Stimulated activated naive B cell treated with anti-CD40 and anti-IgM and Interleukin-4, amounts not matched to agents 10 μg/mL and 1 μg/mL and 100 μg/mL, for 72 hours (primary cell): ENCODE measurements around the gene CRACR2B.

Experiments
- ATAC-seq, 2 donors: fragments of 150-1000 bp; cut with Tn5 transposase; replicated peaks; 2 replicates each; pipeline ENCODE4 v1.10.0; 2021; ENCODE audit warnings: moderate library complexity in 1 of 2
- DNase-seq: peaks from one replicate; pipeline ENCODE4 v3.0.0; 2021
- H3K27ac Mint-ChIP-seq: one replicate; pipeline ENCODE4 v1.8.0; 2022; ENCODE audit warnings: mild to moderate bottlenecking, mixed read lengths
- H3K27me3 Mint-ChIP-seq, 2 donors: one replicate each; pipeline ENCODE4 v1.8.0; 2022; ENCODE audit warnings: mixed read lengths in 2 of 2
- H3K36me3 Mint-ChIP-seq, 2 donors: one replicate each; pipeline ENCODE4 v1.8.0; 2022; ENCODE audit warnings: mixed read lengths in 2 of 2, mild to moderate bottlenecking in 1 of 2
- H3K4me1 Mint-ChIP-seq, 2 donors: one replicate each; pipeline ENCODE4 v1.8.0; 2022; ENCODE audit warnings: mixed read lengths in 2 of 2, mild to moderate bottlenecking in 1 of 2
- H3K4me3 Mint-ChIP-seq, 2 donors: one replicate each; pipeline ENCODE4 v1.8.0; 2022; ENCODE audit warnings: mild to moderate bottlenecking in 2 of 2, mixed read lengths in 2 of 2, moderate library complexity in 1 of 2
- H3K9me3 Mint-ChIP-seq, 2 donors: one replicate each; pipeline ENCODE4 v1.8.0; 2022; ENCODE audit warnings: mixed read lengths in 2 of 2, mild to moderate bottlenecking in 1 of 2

Gene CRACR2B

DNA sequence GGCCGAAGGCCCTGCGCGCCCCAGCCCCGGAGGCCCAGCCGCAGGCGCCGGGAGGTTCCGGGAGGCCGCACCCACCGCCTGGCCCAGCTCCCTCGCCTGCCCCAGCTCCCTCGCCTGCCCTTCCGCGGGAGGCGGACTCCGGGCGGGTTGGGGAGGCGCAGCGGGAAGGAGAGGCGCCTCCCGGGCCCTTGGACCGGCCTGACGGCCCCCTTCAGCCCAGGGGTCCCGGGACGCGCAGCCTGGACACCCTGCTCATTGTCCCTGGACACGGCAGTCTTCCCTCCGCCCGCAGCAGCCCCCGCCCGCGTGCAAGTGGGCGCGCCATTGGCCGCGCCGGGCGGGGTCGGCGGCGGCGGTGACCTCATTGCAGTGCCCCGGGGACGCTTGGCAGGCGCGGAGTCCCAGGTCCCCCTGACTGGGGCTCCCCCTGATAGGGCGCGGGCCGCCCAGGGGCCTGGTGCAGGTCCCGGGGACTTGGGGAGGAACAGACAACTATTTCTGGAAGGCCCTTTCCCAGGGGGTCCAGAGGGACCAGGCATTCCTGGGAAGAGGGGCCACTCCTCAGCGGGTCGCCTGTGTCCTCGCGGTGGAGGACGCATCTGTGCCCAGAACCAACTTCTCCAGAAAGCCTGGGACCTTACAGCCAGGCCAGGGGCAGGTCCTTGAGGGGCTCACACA, 5.5 kb downstream of the CRACR2B start:
- H3K4me1 Mint-ChIP-seq: peaks cover 25 to 65% of the 10 kb centered on the region in 2 donors
- peaks cover 31 to 40% of the 10 kb centered on the region in 2 donors for H3K27me3 Mint-ChIP-seq
- H3K27ac Mint-ChIP-seq: no peak overlapping the region
- peaks cover 15 to 23% of the 10 kb centered on the region in 2 donors for H3K36me3 Mint-ChIP-seq
- ATAC-seq: peak; percentile 51 to 53
- H3K9me3 Mint-ChIP-seq: no peaks in the 10 kb centered on the region
- peak overlapping the region; percentile 77 to 78 for H3K4me3 Mint-ChIP-seq
- no peak for DNase-seq

DNA sequence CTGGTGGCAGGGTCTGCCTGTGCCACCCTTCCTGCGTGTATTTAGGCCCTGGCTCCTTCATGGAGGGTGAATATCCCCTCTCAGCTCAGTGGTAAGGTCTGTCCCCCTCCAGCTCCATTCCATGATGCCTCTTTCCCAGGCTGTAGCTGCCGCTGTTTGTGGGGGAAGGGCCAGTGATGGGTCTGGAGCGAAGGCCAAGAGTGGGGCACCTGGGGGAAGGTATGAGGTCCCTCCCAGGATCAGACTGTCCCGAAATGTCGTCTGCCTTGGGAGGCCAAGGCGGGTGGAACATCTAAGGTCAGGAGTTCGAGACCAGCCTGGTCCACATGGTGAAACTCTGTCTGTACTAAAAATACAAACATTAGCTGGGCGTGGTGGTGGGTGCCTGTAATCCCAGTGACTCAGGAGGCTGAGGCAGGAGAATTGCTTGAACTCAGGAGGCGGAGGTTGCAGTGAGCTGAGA, 6.2 kb downstream of the CRACR2B start:
- Mint-ChIP-seq H3K9me3 (no peaks in the 10 kb centered on the region), H3K4me1 (peaks cover 21 to 65% of the 10 kb centered on the region in 2 donors), H3K4me3 (peak overlapping the region; percentile 77 to 78), H3K27ac (peak overlapping the region; percentile 25), H3K27me3 (peaks cover 24 to 34% of the 10 kb centered on the region in 2 donors), H3K36me3 (peaks cover 20 to 28% of the 10 kb centered on the region in 2 donors)
- DNase-seq: no peak
- no peak for ATAC-seq

DNA sequence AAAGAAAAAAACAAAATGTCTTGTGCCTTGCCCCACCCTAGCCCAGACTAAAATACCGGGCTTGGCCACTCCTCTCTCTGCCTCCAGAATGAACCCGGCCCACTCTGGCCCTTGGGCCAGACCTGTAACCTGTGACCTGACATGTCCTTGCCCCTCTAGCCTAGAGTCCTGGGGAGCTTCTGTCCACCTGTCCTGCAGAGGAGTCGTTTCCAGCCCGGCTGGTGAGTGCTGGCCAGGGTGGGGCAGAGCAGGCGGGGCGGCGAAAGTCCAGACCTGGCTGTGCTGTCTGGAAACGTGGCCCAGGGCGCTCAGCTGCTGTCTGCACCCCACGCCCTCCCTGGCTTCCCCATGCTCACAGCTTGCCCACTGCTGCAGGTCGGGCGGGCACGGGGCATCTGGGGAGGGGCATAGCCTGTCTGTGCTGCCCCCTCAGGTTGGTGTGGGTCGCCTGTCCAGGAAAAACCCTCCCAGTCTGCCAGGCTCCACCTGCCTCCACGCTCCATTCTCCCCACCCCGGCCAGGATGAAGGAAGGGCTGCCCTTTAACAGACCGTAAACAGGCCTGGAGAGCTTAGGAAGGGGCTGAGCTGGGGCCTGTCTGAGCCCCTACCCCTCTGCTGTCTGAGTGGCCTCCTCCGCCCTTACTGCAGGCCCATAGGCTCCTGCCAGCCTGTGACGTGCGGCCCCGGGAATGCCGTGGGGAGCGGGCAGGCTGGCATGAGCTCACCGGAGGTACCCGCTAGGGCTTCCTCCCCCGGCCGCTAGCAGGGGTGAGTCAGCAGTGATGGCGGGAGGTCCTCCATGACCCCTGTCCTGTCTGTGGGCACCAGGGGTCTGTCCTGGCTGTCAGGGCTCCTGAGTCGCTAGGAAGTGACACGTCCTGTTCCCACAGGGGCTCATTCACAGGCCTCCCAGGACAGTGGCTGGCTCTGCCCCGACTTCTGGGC, 6.9 kb downstream of the CRACR2B start:
- Mint-ChIP-seq H3K4me1 (peaks cover 15 to 63% of the 10 kb centered on the region in 2 donors), H3K9me3 (no peaks in the 10 kb centered on the region), H3K36me3 (peaks cover 23 to 32% of the 10 kb centered on the region in 2 donors), H3K27ac (peak overlapping the region; percentile 37), H3K4me3 (peak overlapping the region; percentile 77 to 78), H3K27me3 (peaks cover 17 to 27% of the 10 kb centered on the region in 2 donors)
- DNase-seq: no peak
- no peak for ATAC-seq

DNA sequence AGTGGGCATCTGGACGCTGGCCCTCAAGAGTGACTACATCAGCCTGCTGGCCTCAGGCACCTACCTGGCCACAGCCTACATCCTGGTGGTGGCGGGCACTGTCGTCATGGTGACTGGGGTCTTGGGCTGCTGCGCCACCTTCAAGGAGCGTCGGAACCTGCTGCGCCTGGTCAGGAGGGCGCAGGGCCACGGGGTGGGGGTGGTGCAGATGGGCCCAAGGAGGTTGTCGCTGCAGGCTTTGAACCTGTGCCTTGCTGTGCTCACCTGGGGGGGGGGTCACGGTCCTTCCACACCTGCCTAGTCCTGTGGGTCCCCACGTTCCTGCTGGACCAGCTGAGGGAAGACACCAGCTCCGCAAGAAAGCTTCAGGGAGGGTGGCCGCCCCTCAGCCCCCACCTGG, 8.6 kb downstream of the CRACR2B start:
- H3K4me1 Mint-ChIP-seq: peaks cover 27 to 65% of the 10 kb centered on the region in 2 donors
- no peak overlapping the region for H3K4me3 Mint-ChIP-seq
- H3K27me3 Mint-ChIP-seq: peaks cover 6 to 13% of the 10 kb centered on the region in 2 donors
- no peak overlapping the region for H3K27ac Mint-ChIP-seq
- H3K9me3 Mint-ChIP-seq: no peaks in the 10 kb centered on the region
- no peak for ATAC-seq
- peaks cover 34 to 44% of the 10 kb centered on the region in 2 donors for H3K36me3 Mint-ChIP-seq
- no peak for DNase-seq

DNA sequence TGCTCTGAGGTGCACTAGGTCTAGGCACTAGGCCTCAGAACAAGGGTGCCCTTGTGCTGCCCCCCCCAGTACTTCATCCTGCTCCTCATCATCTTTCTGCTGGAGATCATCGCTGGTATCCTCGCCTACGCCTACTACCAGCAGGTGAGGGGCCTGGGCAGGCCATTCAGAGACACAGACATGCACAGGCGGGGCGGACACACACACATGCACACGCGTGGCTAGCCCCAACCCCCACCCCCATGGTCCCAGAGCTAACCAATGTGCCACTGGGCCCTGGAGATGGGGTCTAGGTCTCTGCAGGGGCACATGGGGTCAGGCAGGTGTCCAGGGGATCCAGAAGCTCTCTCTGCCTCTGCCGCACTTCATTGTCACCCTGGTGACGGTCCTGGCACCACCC, 9.0 kb downstream of the CRACR2B start:
- Mint-ChIP-seq H3K36me3 (peaks cover 34 to 45% of the 10 kb centered on the region in 2 donors), H3K9me3 (no peaks in the 10 kb centered on the region), H3K4me1 (peaks cover 28 to 64% of the 10 kb centered on the region in 2 donors), H3K27me3 (peaks cover 2 to 9% of the 10 kb centered on the region in 2 donors), H3K4me3 (no peak overlapping the region), H3K27ac (peak overlapping the region; percentile 20)
- DNase-seq (no peak), ATAC-seq (no peak)

DNA sequence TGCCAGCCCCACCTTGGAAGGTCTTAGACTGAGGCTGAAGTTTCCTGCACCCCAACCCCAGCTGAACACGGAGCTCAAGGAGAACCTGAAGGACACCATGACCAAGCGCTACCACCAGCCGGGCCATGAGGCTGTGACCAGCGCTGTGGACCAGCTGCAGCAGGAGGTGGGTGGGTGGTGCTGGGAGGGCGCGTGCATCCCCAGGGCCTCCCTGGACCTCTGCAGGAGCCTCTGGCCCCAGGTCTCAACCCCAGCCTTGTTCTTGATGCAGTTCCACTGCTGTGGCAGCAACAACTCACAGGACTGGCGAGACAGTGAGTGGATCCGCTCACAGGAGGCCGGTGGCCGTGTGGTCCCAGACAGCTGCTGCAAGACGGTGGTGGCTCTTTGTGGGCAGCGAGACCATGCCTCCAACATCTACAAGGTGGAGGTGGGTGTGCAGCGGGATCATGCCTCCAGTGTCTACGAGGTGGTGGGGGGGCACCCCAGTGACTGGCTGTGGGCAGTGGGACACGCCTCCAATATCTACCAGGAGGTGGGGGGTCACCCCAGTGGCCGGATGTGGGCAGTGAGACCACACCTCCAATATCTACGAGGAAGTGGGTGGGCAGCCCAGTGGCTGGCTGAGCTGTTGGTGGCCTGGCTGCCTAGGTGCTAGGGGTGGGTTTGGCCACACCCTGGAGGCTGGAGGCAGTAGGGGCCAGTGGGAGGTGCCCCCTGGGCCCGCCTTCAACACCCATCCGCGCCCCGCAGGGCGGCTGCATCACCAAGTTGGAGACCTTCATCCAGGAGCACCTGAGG, 9.7 kb downstream of the CRACR2B start:
- H3K4me3 Mint-ChIP-seq: no peak overlapping the region
- DNase-seq (no peak), ATAC-seq (no peak)
- H3K4me1 Mint-ChIP-seq: peaks cover 23 to 57% of the 10 kb centered on the region in 2 donors
- peaks cover 34 to 45% of the 10 kb centered on the region in 2 donors for H3K36me3 Mint-ChIP-seq
- H3K9me3 Mint-ChIP-seq: no peaks in the 10 kb centered on the region
- no peak overlapping the region for H3K27ac Mint-ChIP-seq
- H3K27me3 Mint-ChIP-seq: peaks cover 0 to 2% of the 10 kb centered on the region in 2 donors

DNA sequence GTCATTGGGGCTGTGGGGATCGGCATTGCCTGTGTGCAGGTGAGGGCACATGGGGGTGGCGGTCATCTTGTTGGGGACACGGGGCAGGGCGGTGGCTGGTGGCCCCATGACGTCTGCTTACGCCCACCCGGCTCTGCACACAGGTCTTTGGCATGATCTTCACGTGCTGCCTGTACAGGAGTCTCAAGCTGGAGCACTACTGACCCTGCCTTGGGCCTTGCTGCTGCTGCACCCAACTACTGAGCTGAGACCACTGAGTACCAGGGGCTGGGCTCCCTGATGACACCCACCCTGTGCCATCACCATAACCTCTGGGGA, 10.2 kb downstream of the CRACR2B start:
- Mint-ChIP-seq H3K4me3 (no peak overlapping the region), H3K9me3 (no peaks in the 10 kb centered on the region), H3K27me3 (no peaks in the 10 kb centered on the region), H3K4me1 (peaks cover 22 to 55% of the 10 kb centered on the region in 2 donors), H3K27ac (no peak overlapping the region), H3K36me3 (peaks cover 34 to 45% of the 10 kb centered on the region in 2 donors)
- DNase-seq: no peak
- ATAC-seq: no peak

DNA sequence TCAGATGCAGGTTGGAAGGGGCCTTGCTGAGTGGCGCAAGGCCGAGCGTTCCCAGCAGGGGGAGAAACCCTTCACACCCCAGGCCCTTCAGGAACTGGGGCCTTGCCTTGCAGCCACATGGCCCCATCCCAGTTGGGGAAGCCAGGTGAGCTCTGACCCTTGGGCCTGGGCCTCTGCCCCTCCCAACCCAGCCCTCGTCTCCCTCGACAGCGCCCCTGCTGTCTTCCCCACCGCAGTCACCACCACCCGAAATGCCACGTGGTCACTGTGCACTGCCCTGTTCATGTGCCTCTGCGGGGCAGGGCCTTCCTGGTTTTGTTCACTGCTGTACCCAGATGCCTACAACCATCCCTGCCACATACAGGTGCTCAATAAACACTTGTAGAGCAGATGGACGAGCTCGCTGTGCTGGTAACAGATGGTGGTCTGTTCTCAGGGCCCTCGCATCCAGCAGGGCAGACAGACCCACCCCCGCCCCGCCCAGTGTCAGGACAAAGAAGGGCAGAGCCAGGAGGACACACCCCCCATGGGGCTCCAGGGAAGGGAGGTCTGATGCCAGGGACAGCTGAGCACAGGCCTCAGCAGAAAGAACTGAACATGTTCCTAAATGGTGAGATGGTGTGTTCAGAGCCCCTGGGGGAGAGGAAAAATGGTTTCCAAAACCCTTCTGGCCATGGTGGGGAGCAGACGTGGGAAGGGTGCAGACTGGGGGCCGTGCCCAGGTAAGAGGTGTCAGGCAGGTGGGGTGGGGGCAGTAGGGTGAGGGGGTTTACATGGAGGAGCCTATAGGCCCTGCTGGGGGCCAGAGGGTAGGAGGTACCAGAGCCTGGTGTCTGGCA, 10.9 kb downstream of the CRACR2B start:
- H3K27me3 Mint-ChIP-seq: peaks cover 4 to 5% of the 10 kb centered on the region in 2 donors
- ATAC-seq: no peak
- H3K4me1 Mint-ChIP-seq: peaks cover 26 to 58% of the 10 kb centered on the region in 2 donors
- H3K9me3 Mint-ChIP-seq: no peaks in the 10 kb centered on the region
- H3K27ac Mint-ChIP-seq: no peak overlapping the region
- H3K4me3 Mint-ChIP-seq: peak overlapping the region in 1 of 2 donors; percentile 30
- DNase-seq: no peak
- peaks cover 36 to 45% of the 10 kb centered on the region in 2 donors for H3K36me3 Mint-ChIP-seq

DNA sequence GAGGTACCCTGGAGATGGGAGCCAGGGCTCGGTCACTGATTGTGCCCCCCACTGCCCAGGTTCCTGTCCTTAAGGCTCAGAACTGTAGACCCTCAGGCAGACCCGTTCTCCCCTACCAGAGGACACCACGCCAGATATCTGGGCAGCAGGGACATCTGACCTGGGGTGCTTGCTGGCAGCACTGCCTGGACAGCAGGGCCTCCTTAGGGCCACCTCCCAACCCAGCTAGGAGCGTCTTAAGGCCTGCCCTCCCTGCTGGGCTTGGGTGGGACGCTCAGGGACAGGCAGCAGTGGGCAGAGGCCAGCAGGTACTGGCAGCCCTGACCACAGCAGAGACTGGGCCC, 11.5 kb downstream of the CRACR2B start:
- H3K27ac Mint-ChIP-seq: no peak overlapping the region
- ATAC-seq (no peak), DNase-seq (no peak)
- peaks cover 26 to 58% of the 10 kb centered on the region in 2 donors for H3K4me1 Mint-ChIP-seq
- peaks cover 36 to 45% of the 10 kb centered on the region in 2 donors for H3K36me3 Mint-ChIP-seq
- H3K4me3 Mint-ChIP-seq: no peak overlapping the region
- H3K9me3 Mint-ChIP-seq: no peaks in the 10 kb centered on the region
- peaks cover 7 to 9% of the 10 kb centered on the region in 2 donors for H3K27me3 Mint-ChIP-seq

DNA sequence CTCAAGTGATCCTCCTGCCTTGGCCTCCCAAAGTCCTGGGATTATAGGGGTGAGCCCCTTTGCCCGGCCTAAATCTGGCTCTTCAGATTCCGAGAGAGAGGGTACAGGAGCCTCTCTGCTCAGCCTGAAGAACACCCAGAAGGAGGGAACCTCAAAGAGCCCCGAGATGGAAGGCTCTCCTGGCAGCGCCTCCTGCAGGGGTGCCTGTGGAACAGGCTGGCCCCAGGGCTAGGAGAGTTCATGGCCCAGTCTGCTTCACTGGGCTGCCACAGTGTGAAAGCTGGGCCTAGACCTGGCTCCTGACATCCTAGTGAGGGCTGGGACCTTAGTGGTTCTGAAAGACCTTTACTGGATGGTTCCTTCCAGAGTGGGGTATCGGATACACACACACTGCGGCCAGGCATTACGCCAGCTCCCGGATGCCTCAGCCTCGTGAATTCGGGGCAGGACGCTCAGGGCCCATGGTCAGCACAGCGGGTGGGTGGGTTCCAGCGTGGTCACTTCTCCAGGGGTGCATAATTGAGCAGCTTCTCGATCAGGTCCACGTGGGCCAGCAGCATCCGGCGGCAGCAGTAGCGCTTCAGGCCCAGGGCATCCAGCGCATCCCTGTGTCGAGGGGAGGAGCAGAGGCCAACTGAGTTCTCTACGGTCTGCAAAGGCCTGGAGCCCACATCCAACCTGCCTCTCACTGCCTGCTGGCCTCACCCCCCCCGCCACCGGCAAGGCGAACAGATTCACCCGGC, 12.3 kb downstream of the CRACR2B start:
- Mint-ChIP-seq H3K27ac (peak overlapping the region; percentile 5), H3K9me3 (no peaks in the 10 kb centered on the region), H3K4me1 (peaks cover 27 to 56% of the 10 kb centered on the region in 2 donors), H3K36me3 (peaks cover 36 to 45% of the 10 kb centered on the region in 2 donors), H3K27me3 (peaks cover 7 to 14% of the 10 kb centered on the region in 2 donors), H3K4me3 (peak overlapping the region; percentile 17 to 90)
- no peak for DNase-seq
- ATAC-seq: no peak

DNA sequence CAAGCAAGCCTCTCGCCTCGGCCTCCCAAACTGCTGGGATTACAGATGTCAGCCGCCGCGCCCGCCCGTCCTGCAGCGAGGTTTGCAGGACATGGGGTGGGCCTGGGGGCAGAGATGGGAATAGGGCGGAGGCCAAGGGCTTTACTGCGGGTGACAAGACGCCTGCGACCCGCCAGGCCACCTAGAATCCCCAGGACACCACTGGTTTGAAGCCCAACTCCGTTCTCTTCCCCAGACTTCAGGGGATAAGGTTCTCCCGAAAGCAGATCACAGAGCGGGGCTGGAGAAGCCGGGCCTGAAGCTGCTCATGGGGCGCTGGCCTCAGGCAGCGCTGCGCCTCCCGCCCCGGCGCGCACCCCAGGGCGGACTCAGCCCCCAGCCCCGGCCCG, 14.3 kb downstream of the CRACR2B start:
- DNase-seq (no peak), ATAC-seq (peak; percentile 49 to 56)
- peaks cover 27 to 32% of the 10 kb centered on the region in 2 donors for H3K36me3 Mint-ChIP-seq
- peaks cover 10 to 14% of the 10 kb centered on the region in 2 donors for H3K27me3 Mint-ChIP-seq
- H3K4me1 Mint-ChIP-seq: peaks cover 27 to 55% of the 10 kb centered on the region in 2 donors
- H3K27ac Mint-ChIP-seq: peak overlapping the region; percentile 94
- H3K4me3 Mint-ChIP-seq: peak overlapping the region; percentile 88 to 90
- H3K9me3 Mint-ChIP-seq: no peaks in the 10 kb centered on the region

DNA sequence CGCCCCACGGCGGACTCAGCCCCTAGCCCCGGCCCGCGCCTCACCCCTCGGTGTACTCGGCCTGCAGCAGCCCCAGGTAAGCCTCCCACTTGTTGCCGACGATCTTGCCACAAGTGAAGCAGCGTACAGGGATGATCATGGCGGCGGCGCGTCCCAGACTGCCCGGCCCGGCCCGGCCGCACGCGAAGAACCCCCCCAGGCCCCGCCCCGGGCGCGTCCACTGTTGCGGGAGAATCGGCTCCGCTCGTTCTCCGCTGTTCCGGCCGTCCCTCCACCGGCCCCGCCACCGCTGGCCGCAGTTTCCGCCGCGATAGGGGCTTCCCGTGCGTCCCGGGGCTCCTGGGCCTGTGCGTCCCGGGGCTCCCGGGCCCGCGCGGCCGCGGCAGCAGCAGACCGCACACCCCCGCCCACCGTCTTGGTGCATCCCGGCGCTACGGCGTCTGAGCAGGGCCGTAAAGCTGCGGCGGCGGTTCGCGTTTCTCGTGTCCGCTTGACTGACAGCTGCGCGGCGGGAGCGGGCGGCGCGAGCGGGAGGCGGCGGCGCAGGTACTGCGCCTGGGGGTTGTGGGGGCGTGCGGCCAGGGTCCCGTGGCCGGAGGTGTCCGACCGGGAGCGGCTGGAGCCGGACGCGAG, 14.8 kb downstream of the CRACR2B start, which contains the start of the genes POLR2L and TSPAN4:
POLR2L (minus strand) TSS at position 160 of the 633 bp plus-strand sequence; CDS start at position 139, 21 bp downstream.
TSPAN4 (plus strand) TSS at position 483 of the 633 bp plus-strand sequence. CDS start 7,453 bp downstream, outside the sequence.
- H3K27me3 Mint-ChIP-seq: peaks cover 10 to 14% of the 10 kb centered on the region in 2 donors
- H3K36me3 Mint-ChIP-seq: peaks cover 26 to 28% of the 10 kb centered on the region in 2 donors
- H3K9me3 Mint-ChIP-seq: no peaks in the 10 kb centered on the region
- H3K4me1 Mint-ChIP-seq: peaks cover 27 to 55% of the 10 kb centered on the region in 2 donors
- DNase-seq (peak; percentile 78), ATAC-seq (peak; percentile 80 to 85)
- H3K27ac Mint-ChIP-seq: peak within 1 kb of the TSS; percentile 94
- H3K4me3 Mint-ChIP-seq: peak within 1 kb of the TSS; percentile 88 to 90
